SK-N-SH treated with all-trans-retinoic acid at 6 μM for 48 hours (cell line): ENCODE measurements around the gene MSRB1.

Experiments used
- ARNTL ChIP-seq: fragments of 450-650 bp; formaldehyde crosslinking; IDR thresholded peaks from 2 replicates; pipeline ENCODE4 v1.5.0; 2020; ENCODE audit warnings: low read depth, mild to moderate bottlenecking, moderate library complexity, borderline replicate concordance
- ESRRG ChIP-seq: fragments of 250-450 bp; sonication (Bioruptor Pico); IDR thresholded peaks from 2 replicates; pipeline ENCODE4 v1.6.1; 2021; ENCODE audit warnings: mild to moderate bottlenecking
- GLIS3 ChIP-seq: fragments of 250-450 bp; sonication (Bioruptor Pico); IDR thresholded peaks from 2 replicates; pipeline ENCODE4 v1.5.0; 2020; ENCODE audit warnings: mild to moderate bottlenecking, moderate library complexity
- ISL1 ChIP-seq: fragments of 250-450 bp; sonication (Bioruptor Pico); IDR thresholded peaks from 2 replicates; pipeline ENCODE4 v2.1.2; 2022; ENCODE audit warnings: mild to moderate bottlenecking, moderate library complexity
- OSR1 ChIP-seq: fragments of 250-450 bp; sonication (Bioruptor Pico); IDR thresholded peaks from 2 replicates; pipeline ENCODE4 v1.8.0; 2022; ENCODE audit warnings: moderate library complexity, mild to moderate bottlenecking, inconsistent platforms
- RARB ChIP-seq: fragments of 250-450 bp; sonication (Bioruptor Pico); IDR thresholded peaks from 2 replicates; pipeline ENCODE4 v1.8.0; 2021; ENCODE audit warnings: mild to moderate bottlenecking, moderate library complexity
- SNAI2 ChIP-seq: fragments of 250-450 bp; sonication (Bioruptor Pico); IDR thresholded peaks from 2 replicates; pipeline ENCODE4 v1.5.0; 2020; ENCODE audit warnings: mild to moderate bottlenecking, moderate library complexity
- TSHZ2 ChIP-seq: fragments of 250-450 bp; sonication (Bioruptor Pico); IDR thresholded peaks from 2 replicates; pipeline ENCODE4 v1.5.0; 2020; ENCODE audit warnings: mild to moderate bottlenecking, moderate library complexity
- ZFP3 ChIP-seq: fragments of 250-450 bp; sonication (Bioruptor Pico); IDR thresholded peaks from 2 replicates; pipeline ENCODE4 v1.5.0; 2020; ENCODE audit warnings: mild to moderate bottlenecking, moderate library complexity
- ZFP30 ChIP-seq: fragments of 450-650 bp; formaldehyde crosslinking; IDR thresholded peaks from 2 replicates; pipeline ENCODE4 v1.5.0; 2022; ENCODE audit warnings: mild to moderate bottlenecking, moderate library complexity
- TF ChIP-seq, protein P1 (sequence below): fragments of 250-450 bp; sonication (Bioruptor Pico); IDR thresholded peaks from 2 replicates; pipeline ENCODE4 v1.8.0; 2020; ENCODE audit warnings: mild to moderate bottlenecking, moderate library complexity, borderline replicate concordance

GRCh38 chr16:1976951-1977874 lies 34.2 kb upstream of the MSRB1 start:
- no peak for TF ChIP-seq ZFP30 (CRISPR knock-in tag)
- TF ChIP-seq GLIS3 (CRISPR knock-in tag): no peak
- no peak for TF ChIP-seq ZFP3 (CRISPR knock-in tag)
- TF ChIP-seq TSHZ2 (CRISPR knock-in tag): no peak
- no peak for TF ChIP-seq RARB (CRISPR knock-in tag)
- TF ChIP-seq ISL1 (CRISPR knock-in tag): no peak
- TF ChIP-seq ESRRG (CRISPR knock-in tag): no peak
- no peak for TF ChIP-seq SNAI2
- TF ChIP-seq ARNTL (CRISPR knock-in tag): no peak
- TF ChIP-seq OSR1 (CRISPR knock-in tag): no peak
- TF ChIP-seq, protein P1, sequence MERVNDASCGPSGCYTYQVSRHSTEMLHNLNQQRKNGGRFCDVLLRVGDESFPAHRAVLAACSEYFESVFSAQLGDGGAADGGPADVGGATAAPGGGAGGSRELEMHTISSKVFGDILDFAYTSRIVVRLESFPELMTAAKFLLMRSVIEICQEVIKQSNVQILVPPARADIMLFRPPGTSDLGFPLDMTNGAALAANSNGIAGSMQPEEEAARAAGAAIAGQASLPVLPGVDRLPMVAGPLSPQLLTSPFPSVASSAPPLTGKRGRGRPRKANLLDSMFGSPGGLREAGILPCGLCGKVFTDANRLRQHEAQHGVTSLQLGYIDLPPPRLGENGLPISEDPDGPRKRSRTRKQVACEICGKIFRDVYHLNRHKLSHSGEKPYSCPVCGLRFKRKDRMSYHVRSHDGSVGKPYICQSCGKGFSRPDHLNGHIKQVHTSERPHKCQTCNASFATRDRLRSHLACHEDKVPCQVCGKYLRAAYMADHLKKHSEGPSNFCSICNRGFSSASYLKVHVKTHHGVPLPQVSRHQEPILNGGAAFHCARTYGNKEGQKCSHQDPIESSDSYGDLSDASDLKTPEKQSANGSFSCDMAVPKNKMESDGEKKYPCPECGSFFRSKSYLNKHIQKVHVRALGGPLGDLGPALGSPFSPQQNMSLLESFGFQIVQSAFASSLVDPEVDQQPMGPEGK (CRISPR knock-in tag): no peak
